ENCODE measurements around the gene RBM39.

- TF ChIP-seq POLR2A (IDR thresholded peaks at IDR 0.05; ENCODE audit: low read length) (no peak), GATA1 (IDR thresholded peaks at IDR 0.05; ENCODE audit: low read depth, low read length) (no peak)
These were observed 33.6 kb downstream of the RBM39 start for GRCh38 chr20:35708502-35708901.
